GM12873 (cell line): Measurements from ENCODE around the gene RABGAP1L.

ENCODE experiments used
- TF ChIP-seq, protein P1 (sequence below): IDR thresholded peaks from 2 replicates; pipeline ENCODE4 v1.5.1; 2012; ENCODE audit warnings: low read depth, mild to moderate bottlenecking, moderate library complexity, low read length, control low read depth; ENCODE audit not compliant: insufficient read depth; ENCODE audit errors: missing control alignments

The RABGAP1L gene

DNA sequence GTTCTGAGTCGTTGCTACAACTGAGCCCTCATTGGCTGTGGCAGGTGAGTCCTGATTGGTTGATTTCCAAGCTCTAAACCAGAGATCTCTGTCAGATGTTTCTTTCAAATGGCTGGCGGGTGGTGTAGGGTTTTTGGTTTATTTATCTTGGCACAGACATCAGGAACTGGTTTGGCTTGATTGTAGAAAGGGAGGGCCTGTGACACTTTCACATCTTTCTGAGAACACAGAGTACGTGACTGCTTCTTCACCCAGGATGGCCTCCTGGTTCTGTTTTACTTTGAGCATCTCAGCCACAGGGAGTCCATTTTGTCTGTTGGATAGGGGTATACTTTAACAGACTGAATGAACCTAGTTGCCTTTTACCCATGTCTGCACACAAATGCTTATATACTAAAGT is 199.0 kb downstream of the RABGAP1L start:
- TF ChIP-seq, protein P1, sequence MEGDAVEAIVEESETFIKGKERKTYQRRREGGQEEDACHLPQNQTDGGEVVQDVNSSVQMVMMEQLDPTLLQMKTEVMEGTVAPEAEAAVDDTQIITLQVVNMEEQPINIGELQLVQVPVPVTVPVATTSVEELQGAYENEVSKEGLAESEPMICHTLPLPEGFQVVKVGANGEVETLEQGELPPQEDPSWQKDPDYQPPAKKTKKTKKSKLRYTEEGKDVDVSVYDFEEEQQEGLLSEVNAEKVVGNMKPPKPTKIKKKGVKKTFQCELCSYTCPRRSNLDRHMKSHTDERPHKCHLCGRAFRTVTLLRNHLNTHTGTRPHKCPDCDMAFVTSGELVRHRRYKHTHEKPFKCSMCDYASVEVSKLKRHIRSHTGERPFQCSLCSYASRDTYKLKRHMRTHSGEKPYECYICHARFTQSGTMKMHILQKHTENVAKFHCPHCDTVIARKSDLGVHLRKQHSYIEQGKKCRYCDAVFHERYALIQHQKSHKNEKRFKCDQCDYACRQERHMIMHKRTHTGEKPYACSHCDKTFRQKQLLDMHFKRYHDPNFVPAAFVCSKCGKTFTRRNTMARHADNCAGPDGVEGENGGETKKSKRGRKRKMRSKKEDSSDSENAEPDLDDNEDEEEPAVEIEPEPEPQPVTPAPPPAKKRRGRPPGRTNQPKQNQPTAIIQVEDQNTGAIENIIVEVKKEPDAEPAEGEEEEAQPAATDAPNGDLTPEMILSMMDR = no peak

DNA sequence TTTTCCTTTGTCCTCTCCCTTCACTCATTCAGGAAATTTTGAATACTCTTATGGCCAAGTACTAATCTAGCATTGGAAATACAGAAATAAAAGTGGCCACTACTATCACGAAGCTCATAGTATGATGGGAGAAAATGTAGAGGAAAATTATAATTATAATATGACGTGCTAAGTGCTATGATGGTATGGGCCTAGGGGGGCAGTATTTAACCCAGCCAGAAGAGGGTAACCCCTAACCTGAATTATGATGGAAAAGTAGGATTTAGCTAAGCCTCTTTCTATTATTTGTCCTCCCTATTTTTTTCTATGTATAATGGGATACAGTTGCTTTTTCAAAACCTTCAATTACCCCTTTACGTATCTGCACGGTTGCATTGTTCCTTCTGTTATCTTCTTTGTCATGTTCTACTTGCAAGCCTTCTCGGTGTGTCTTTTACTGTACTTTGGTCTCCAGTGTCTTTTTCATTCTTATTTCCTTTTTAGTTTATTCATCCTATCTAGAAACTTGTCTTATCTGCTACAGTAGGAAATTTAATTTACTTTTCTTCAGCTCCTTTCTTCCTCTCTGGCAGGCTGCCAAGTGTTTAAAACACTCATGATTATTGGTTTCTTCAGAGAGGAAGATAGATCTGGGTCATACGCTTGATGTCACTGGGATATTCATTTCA is 199.6 kb downstream of the RABGAP1L start:
- TF ChIP-seq, protein P1 = no peak

- TF ChIP-seq, protein P1 = no peak
Observed at GRCh38 chr1:174359454-174359805, 200.1 kb downstream of the RABGAP1L start.

DNA sequence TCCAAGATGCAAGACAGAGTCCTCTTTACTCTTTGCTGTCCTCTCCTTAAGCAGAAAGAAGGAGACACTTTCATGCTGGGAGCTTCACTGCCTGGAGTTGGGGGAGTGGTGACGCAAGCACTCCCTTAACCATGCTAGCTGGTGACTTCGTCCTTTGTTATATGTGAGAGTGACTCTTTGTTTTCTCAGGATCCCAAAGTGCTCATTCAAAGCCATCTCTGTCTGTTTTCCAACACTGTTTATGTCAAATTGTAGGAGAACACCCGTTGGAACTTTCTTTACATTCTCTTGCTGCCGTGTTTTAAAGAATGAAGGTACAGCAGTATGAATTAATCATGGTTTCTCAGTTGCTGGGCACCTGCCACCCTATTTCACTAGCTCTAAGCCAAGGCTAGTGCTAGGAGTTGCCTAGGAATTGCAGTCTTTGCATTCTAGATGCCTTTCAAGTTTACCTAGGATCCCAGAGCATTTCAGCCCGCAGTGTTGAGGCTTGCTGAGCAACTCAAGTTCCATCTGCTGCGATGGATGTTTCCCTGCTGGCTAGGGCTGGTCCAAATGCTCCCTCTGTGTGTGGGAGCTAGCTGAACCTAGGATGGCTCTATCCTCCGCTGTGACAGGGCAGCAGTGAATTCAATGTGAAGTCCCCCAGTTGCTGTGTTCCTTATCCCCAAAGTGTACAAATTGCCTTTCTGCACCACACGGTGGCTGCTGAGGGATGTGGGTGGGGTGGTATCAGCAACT is 205.8 kb downstream of the RABGAP1L start:
- TF ChIP-seq, protein P1 = no peak

DNA sequence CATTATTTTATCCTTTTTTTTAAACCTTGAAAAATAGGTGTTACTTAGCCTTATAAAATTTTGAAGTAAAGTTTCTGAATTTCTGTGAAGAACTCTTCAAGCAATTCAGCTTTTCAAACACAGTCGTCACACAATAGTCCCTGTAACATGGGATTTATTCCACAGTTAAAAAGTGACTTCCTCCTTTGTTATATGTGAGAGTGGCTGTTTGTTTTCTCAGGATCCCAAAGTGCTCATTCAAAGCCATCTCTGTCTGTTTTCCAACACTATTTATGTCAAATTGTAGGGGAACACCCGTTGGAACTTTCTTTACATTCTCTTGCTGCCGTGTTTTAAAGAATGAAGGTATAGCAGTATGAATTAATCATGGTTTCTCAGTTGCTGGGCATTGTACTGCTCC is 207.6 kb downstream of the RABGAP1L start:
- TF ChIP-seq, protein P1 = no peak

- TF ChIP-seq, protein P1 = no peak
Observed at GRCh38 chr1:174367892-174368291, 208.6 kb downstream of the RABGAP1L start.

GRCh38 chr1:174376030-174376429 is 216.7 kb downstream of the RABGAP1L start:
- TF ChIP-seq, protein P1 = no peak
